Kidney tubule cell (primary cell): ENCODE measurements around the gene AXL.

ENCODE experiments used
- DNase-seq: peaks from one replicate; pipeline ENCODE4 v3.0.0-alpha.2; 2018; ENCODE audit warnings: low spot score

AXL gene

GRCh38 chr19:41235480-41235879, 16.5 kb downstream of the AXL start:
- DNase-seq = no peak

DNA sequence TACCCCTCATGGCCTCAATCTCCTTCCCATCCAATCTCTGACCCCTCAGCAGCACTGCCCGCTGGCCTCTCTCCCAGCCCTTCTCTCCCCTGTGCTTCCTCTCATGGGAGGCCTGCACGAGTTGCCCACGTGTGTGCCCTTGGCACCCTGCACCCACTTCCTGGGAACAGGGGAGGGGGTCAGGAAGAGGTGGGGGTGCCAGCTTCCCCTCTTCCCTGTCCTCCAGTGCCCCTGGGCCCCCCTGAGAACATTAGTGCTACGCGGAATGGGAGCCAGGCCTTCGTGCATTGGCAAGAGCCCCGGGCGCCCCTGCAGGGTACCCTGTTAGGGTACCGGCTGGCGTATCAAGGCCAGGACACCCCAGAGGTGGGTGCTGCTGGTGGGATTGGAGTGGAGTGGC, 19.2 kb downstream of the AXL start:
- no peak for DNase-seq

- DNase-seq = no peak
Measured at GRCh38 chr19:41239363-41239762, 20.3 kb downstream of the AXL start.

DNA sequence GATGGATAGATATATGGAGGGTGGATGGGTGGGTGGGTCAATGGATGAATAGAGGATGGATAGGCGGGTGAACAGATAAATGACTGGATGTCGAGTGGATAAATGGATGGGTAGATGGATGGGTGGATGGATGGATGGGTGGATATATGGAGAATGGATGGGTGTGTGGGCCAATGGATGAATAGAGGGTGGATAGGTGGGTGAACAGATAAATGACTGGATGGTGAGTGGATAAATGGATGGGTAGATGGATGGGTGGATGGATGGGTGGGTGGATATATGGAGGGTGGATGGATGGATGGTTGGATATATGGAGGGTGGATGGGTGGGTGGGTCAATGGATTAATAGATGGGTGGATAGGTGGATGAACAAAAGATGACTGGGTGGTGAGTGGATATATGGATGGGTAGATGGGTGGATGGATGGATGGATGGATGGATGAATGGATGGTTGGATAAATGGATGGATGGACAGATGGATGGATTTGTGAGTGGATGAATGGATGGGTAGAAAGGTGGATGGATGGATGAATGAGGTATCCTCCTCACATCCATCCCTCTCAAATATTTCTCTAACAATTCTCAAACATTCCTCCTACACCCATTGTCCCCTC, 21.0 kb downstream of the AXL start:
- DNase-seq = no peak

DNA sequence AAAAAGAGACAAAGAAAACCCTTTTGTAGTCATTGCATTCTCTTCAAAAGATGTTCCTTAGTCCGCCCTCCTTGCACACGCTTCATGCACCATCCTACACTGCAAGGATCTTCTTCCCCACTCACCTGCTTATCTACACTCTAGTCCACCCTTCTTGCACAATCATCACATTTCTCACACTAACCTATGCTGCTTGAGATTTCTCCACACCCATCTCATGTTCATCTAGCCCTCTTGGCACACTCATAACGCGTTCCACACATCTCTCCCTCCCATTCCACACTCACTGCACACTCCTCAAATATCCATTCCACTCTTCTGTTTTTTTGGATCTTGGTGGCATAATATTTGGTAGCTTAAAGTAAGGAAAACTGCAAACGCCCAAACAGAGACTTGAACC, 22.8 kb downstream of the AXL start:
- no peak for DNase-seq

DNA sequence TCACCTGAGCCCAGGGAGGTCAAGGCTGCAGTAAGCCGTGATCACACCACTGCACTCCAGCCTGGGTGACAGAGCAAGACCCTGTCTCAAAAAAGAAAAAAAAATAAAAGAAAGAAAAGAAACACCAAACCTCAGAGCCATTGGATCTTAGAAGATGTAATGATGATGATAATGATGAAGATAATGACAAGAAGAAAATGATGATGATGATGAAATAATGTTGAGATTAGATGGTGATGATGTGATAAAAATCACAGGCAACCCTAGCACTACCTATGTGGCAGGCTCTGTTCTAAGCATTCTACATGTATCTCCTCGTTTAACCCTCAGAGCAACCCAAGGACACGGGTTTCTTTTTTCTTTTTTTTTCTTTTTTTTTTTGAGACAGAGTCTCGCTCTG, 25.1 kb downstream of the AXL start:
- DNase-seq = no peak

DNA sequence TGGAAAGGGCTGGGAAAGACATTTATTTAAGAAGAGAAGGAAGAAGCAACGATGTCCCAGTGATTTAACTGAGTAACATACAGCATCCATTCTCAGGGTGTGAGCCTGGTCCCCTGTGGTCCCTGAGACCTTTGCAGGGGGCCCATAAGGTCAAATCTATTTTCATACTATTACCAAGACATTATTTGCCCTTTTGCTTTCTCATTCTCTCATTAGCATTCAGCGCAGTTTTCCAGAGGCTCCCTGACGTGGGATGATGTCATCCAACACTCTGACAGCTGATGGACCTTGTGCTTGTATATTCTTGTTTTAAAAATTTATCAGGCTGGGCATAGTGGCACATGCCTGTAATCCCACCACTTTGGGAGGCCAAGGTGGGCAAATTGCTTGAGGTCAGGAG, 26.8 kb downstream of the AXL start:
- DNase-seq = no peak

DNA sequence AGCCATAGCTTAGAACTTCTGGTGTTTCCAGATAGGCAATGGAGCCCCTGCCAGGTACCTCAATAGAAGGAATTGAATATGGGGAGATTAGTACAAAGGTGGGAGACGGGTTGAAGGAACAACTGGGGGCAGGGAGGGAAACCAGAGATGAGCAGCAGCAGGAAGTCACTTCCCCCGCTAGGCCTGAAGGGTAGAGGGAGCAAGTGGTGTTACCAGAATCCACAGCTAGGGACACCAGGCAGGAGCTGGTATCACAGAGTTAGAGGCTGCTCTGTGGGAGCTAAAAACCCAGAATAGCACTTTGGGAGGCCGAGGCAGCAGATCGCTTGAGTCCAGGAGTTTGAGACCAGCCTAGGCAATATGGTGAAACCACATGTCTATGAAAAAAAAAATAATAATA, 29.9 kb downstream of the AXL start:
- no peak for DNase-seq

DNA sequence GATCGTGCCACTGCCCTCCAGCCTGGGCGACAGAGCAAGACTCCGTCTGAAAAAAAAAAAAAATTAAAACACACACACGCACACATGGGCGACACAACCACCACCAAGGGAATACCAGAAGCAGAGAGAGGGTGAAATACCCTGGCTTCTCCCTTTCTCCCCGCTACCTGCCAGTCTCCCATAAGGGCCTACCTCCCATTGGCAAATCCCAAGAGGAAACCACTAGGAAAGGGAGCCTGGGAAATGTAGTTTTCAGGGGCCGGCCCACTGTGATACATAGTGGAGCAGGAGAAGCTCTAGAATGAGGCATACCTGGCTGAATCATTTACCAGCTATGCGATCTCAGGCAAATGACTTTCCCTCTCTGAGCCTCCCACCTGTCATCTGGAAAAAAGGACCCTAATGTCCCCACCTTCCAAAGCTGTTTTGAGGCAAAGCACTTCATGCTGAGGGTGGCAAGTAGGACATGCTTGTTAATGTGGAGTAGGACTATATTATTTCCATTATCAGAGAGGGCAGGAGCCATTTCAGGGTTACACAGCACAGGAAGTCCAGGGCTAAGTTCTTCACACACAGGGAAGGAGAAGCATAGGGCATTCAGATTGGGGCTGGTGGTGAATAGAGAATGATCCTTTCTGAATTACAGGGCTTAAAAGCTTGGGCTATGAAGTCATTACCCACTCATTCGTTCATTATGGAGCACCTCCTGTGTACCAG, 30.8 kb downstream of the AXL start:
- peak; percentile 67 for DNase-seq

DNA sequence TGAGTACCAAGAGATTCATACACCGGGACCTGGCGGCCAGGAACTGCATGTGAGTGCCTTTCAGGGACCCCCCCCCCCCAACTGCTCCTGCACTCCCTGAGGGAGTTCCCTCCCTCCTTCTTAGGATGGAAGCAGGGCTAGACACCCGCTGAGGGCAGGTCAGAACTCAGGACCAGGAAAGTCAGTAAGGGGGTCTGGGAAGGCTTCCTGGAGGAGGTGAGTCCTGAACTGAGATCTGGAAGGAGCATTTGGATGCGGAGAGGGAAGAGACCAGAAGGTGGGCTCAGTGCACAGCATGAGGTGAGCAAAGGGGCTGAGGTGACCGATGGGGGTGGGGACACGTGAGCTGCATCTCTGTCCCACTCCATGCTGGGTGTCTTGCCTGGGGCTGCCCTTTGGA, 34.6 kb downstream of the AXL start:
- DNase-seq = no peak

DNA sequence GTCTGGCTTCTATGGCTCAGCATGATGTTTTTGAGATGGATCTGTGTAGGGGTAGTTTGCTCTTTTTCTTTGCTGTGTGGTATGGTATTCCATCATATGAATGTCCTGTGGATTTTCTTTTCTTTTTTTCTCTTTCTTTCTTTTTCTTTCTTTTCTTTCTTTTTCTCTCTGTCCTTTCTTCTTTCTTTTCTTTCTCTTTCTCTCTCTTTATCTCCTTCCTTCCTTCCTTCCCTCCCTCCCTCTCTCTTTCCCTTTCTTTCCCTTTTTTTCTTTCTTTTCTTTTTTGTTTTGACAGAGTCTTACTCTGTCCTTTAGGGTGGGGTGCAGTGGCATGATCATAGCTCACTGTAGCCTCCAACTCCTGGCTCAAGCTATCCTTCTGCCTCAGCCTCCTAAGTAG, 36.1 kb downstream of the AXL start:
- DNase-seq = no peak

GRCh38 chr19:41261474-41262190, 42.6 kb downstream of the AXL start:
- no peak for DNase-seq

DNA sequence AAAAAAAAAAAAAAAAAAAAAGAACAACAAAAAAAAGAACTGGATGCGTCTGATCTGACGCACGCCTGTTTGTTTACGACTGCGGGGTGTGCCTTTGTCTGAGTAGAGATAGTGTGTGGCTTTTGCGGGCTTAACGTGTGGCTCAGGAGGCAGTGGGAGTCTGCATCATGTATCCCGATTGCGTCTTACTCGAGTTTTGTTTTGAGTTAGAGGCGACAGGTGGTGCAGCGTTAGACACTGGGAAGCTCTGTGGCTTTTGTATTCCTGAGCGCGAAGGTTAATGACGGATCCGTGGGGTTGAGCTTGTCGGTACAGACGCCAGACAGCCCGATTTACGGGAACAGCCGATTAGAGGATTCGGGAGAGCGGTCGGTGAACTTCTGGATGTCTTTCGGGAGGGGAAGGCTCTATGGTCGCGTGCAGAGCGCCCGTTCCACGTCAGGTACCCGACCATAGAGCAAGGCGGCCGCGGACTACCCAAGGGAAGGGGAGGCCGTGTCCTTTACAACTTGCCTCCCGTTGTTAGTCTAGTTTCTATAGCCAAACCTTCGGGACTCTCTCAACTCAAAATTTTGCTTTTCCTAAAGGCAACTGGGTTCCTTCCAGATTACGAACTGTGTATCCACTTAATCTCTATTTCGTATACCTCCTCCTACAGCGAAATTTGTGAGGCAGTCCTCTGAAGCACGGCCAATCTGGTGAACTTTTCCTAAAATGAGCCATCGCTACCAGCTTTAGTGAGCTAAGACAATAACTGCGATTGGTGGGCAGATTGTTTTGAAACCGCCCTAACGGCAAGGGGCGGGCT, 44.2 kb downstream of the AXL start:
- no peak for DNase-seq

GRCh38 chr19:41263850-41264580, 45.0 kb downstream of the AXL start, which contains the start of gene HNRNPUL1:
HNRNPUL1 (plus strand) TSS chr19:41264372; CDS start chr19:41264504, 132 bp downstream.
- peak; percentile 100 for DNase-seq

- peak; percentile 60 for DNase-seq
Measured at GRCh38 chr19:41264581-41265394, 45.8 kb downstream of the AXL start.

DNA sequence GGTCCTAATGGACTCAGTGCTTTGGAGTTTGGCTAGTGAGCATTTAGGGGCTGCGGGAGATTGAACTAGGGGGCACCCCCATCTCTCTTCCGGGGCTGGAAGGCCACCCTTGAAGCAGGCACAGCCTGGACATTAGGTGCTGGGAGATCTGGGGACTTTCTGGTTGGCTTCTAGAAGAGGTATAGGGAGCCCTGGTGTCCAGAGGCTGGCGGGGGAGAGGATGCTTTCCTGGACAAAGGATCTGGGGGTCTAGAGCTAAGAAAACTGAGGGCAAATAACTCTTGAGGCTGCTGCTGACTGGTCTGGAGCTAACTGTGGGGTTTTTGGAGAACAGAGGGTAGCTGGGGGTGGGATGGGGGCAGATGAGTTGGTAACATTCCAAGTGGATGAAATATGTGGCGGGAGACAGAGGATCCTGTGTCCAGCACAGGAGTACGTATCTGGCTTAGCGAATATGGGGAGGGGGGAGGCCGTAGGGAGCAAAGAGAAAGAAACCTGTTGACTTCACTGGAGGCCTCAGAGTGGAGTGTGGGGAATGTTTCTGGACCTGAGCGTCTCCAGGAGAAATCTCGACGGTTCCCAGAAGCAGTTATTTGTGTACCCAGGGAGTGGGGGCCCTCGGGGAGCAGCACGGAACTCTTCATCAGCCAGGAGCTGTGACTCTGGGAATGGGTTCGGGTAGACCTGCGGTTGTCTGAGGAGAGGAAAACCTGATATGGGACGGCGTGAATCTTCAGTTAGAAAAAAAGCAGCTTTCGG, 46.6 kb downstream of the AXL start:
- DNase-seq = peak; percentile 42

DNA sequence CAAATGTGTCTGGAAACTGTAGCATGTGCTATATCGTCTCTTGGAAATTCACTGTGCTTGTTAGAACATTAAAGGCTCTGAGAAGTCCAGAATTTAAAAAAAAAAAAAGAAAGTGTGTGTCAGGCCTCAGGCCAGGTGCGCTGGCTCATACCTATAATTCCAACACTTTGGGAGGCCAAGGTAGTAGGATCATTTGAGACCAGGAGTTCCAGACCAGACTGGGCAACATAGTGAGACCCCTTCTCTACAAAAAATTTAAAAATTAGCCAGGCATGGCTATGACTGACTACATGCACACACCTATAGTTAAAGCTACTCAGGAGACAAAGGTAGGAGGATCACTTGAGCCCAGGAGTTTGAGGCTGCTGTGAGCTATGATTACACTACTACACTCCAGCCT, 50.0 kb downstream of the AXL start:
- DNase-seq = no peak

DNA sequence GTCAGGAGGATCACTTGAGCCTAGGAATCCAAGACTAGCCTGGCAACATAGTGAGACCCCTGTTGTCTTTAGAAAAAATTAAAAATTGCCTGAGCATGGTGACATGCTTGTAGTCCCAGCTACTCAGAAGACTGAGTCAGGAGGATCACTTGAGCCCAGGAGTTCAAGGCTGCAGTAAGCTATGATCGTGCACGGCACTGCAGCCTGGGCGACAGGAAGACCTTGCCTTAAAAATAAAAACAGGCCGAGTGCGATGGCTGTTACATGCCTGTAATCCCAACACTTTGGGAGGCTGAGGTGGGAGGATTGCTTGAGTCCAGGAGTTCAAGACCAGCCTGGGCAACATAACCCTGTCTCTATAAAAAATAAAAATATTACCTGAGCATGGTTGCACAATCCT, 50.5 kb downstream of the AXL start:
- no peak for DNase-seq

DNA sequence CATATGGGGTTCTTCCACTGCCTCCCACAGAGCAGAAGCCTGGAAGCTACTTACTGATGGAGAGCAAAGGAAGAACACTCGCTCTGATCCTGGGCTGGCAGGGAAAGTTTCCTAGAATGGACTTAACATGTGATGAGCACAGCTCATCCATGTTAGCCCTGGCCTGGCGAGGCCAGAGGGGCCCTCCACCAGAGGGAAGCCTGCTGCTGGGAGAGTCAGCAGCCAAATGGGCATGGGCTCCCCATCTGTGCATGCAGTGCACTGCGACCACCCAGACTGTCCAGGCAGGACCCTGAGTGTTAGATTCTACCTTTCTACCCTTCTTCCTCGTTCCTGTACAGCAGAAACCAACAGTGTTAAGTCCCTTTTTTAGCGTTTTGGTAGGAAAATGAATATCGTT, 54.1 kb downstream of the AXL start:
- no peak for DNase-seq

- no peak for DNase-seq
Measured at GRCh38 chr19:41274802-41275201, 55.8 kb downstream of the AXL start.
